Gastrocnemius medialis (tissue), 4 donors: ENCODE data around the gene TMEM52. TPM values are rescaled to one million over a fixed set of nuclear protein-coding genes. Genes with fewer than 3 reads are reported as not detected.

Experiments used
- ATAC-seq, 2 donors: fragments of 150-250 bp; one replicate each; pipeline ENCODE4 v1.9.1; 2016
- DNase-seq, 2 donors: peaks; one replicate each; pipeline ENCODE4 v3.0.0-alpha.2; 2019
- H3K27ac ChIP-seq, 4 donors: fragments of 200-600 bp; sonication (generic); 1 replicate in 1 of 4; 2 replicates in 3 of 4; pipeline ENCODE4 v1.5.1; 2016 to 2018; ENCODE audit warnings: mild to moderate bottlenecking in 2 of 4, moderate library complexity in 1 of 4
- H3K27me3 ChIP-seq, 3 donors: fragments of 200-600 bp; sonication (generic) in 2 of 3; 1 replicate in 1 of 3; 2 replicates in 2 of 3; pipeline versions ENCODE4 v1.5.1 to v1.6.0; 2016 to 2019; ENCODE audit warnings: mild to moderate bottlenecking in 1 of 3, moderate library complexity in 1 of 3
- H3K36me3 ChIP-seq, 2 donors: fragments of 200-600 bp; sonication (generic) in 1 of 2; one replicate each; pipeline ENCODE4 v1.5.1; 2017 to 2018
- H3K4me1 ChIP-seq, 2 donors: fragments of 200-600 bp; sonication (generic) in 1 of 2; one replicate each; pipeline ENCODE4 v1.5.1; 2016 to 2017; ENCODE audit warnings: mild to moderate bottlenecking in 2 of 2
- H3K4me3 ChIP-seq, 4 donors: fragments of 200-600 bp; sonication (generic) in 3 of 4; 1 replicate in 1 of 4; 2 replicates in 3 of 4; pipeline ENCODE4 v1.5.1; 2016 to 2019; ENCODE audit warnings: mild to moderate bottlenecking in 2 of 4
- H3K9me3 ChIP-seq, 3 donors: fragments of 200-600 bp; sonication (generic) in 2 of 3; 1 replicate in 1 of 3; 2 replicates in 2 of 3; pipeline ENCODE4 v1.5.1; 2016 to 2019
- CTCF ChIP-seq, 5 experiments: fragments of 450-650 bp in 3 of 5; fragments of 200-600 bp in 2 of 5; sonication (generic) in 2 of 5; IDR thresholded peaks in 4 of 5; conservative IDR thresholded peaks in 1 of 5; 1 replicate in 4 of 5; 2 replicates in 1 of 5; pipeline ENCODE4 v1.5.1; 2016 to 2019; ENCODE audit warnings: antibody characterized with exemption in 5 of 5, mild to moderate bottlenecking in 3 of 5, moderate library complexity in 3 of 5
- POLR2A ChIP-seq, 2 donors: fragments of 450-650 bp; IDR thresholded peaks; one replicate each; pipeline ENCODE4 v1.6.1; 2017; ENCODE audit warnings: antibody characterized with exemption in 2 of 2, mild to moderate bottlenecking in 2 of 2, moderate library complexity in 2 of 2
- in situ Hi-C, 4 donors: fragments of 200-750 bp; cut with MboI; loops; one replicate each; pipeline versions ENCODE4 v1.15.0 to v1.8.0; 2017; ENCODE audit warnings: low sequenced_read_pairs in 4 of 4
- intact Hi-C: fragments of 100-400 bp; cut with DNase I; formaldehyde crosslinking; loops from one replicate; pipeline ENCODE4 v1.15.1; 2023; ENCODE audit warnings: low total_unique reads
- total RNA-seq, 4 donors: library from RNA; depleted of rRNA; stranded (reverse); fragments of >200 nt; gene quantifications; one replicate each; pipeline versions ENCODE4 v1.1.0 to v1.2.3, GENCODE V29; 2016

Gene TMEM52
- total RNA-seq, 4 donors from 2014 or later = 43.3 to 155 (median 67.2) TPM

- intact Hi-C loops (loop anchor here (5.0 kb wide), 1 partner anchor 37 kb away; no protein-coding TSS in a partner anchor), in situ Hi-C loops (loop anchor here in 1 of 4 donors (25.0 kb wide), 1 partner anchor 132 kb away; no protein-coding TSS in a partner anchor)
- Histone ChIP-seq H3K36me3 (no peaks in the 10 kb centered on the region), H3K4me1 (peaks cover 27 to 29% of the 10 kb centered on the region in 2 donors), H3K27me3 (no peaks in the 10 kb centered on the region), H3K4me3 (no peak overlapping the region), H3K27ac (peak overlapping the region in 2 of 4 donors; percentile 14 to 61), H3K9me3 (no peaks in the 10 kb centered on the region)
- ATAC-seq = peak in 1 of 2 donors; percentile 22
- TF ChIP-seq POLR2A (IDR thresholded peaks at IDR 0.05) = no peak
- TF ChIP-seq CTCF (IDR thresholded peaks at IDR 0.05 in 4 of 5, conservative IDR thresholded peaks at IDR 0.05 in 1 of 5) = no peak
- DNase-seq = peak; percentile 47 to 55
Observed at GRCh38 chr1:1894354-1895059, 24.6 kb downstream of the TMEM52 start.

- ATAC-seq = no peak
- Histone ChIP-seq H3K9me3 (no peaks in the 10 kb centered on the region), H3K27me3 (no peaks in the 10 kb centered on the region), H3K4me1 (peaks cover 30 to 34% of the 10 kb centered on the region in 2 donors), H3K36me3 (no peaks in the 10 kb centered on the region), H3K27ac (peak overlapping the region in 2 of 4 donors; percentile 14 to 61), H3K4me3 (no peak overlapping the region)
- TF ChIP-seq POLR2A (IDR thresholded peaks at IDR 0.05) (no peak), CTCF (IDR thresholded peaks at IDR 0.05 in 4 of 5, conservative IDR thresholded peaks at IDR 0.05 in 1 of 5) (no peak)
- no peak for DNase-seq
- in situ Hi-C loops (loop anchor here in 1 of 4 donors (25.0 kb wide), 1 partner anchor 132 kb away; no protein-coding TSS in a partner anchor), intact Hi-C loops (loop anchor here (5.0 kb wide), 1 partner anchor 37 kb away; no protein-coding TSS in a partner anchor)
Observed at GRCh38 chr1:1893997-1894353, 25.1 kb downstream of the TMEM52 start.

GRCh38 chr1:1893291-1893985, 25.6 kb downstream of the TMEM52 start:
- ATAC-seq (no peak), DNase-seq (no peak)
- in situ Hi-C loops (loop anchor here in 1 of 4 donors (25.0 kb wide), 1 partner anchor 131 kb away; no protein-coding TSS in a partner anchor), intact Hi-C loops (loop anchor here (5.0 kb wide), 1 partner anchor 36 kb away; no protein-coding TSS in a partner anchor)
- Histone ChIP-seq H3K27me3 (no peaks in the 10 kb centered on the region), H3K4me1 (peaks cover 36 to 40% of the 10 kb centered on the region in 2 donors), H3K9me3 (no peaks in the 10 kb centered on the region), H3K4me3 (no peak overlapping the region), H3K27ac (peak overlapping the region in 1 of 4 donors; percentile 10), H3K36me3 (no peaks in the 10 kb centered on the region)
- TF ChIP-seq POLR2A (IDR thresholded peaks at IDR 0.05) = no peak
- no peak for TF ChIP-seq CTCF (IDR thresholded peaks at IDR 0.05 in 4 of 5, conservative IDR thresholded peaks at IDR 0.05 in 1 of 5)

GRCh38 chr1:1892763-1893120, 26.3 kb downstream of the TMEM52 start:
- Histone ChIP-seq H3K9me3 (no peaks in the 10 kb centered on the region), H3K4me3 (peak overlapping the region in 1 of 4 donors; percentile 82), H3K36me3 (no peaks in the 10 kb centered on the region), H3K27ac (peak overlapping the region; percentile 87 to 97 (median 96)), H3K27me3 (no peaks in the 10 kb centered on the region), H3K4me1 (peaks cover 41 to 47% of the 10 kb centered on the region in 2 donors)
- TF ChIP-seq CTCF (IDR thresholded peaks at IDR 0.05 in 4 of 5, conservative IDR thresholded peaks at IDR 0.05 in 1 of 5) (no peak), POLR2A (IDR thresholded peaks at IDR 0.05) (no peak)
- no peak for ATAC-seq
- intact Hi-C loops = loop anchor here (5.0 kb wide), 1 partner anchor 35 kb away; no protein-coding TSS in a partner anchor
- in situ Hi-C loops = loop anchor here in 1 of 4 donors (25.0 kb wide), 1 partner anchor 130 kb away; no protein-coding TSS in a partner anchor
- DNase-seq = no peak
